GM19468 (cell line): ENCODE data around the gene SLC6A16.
"Not testable (repeated sequence)": the region's sequence is repeated elsewhere in the genome, so short reads cannot be mapped to it uniquely, and the experiment has no call there.

Experiments
- ATAC-seq: cut with Tn5 transposase; IDR thresholded peaks from one replicate; pipeline ENCODE4 v1.9.1; 2021; ENCODE audit warnings: mild to moderate bottlenecking, moderate library complexity, moderate number of reproducible peaks; ENCODE audit not compliant: unreplicated experiment; ENCODE audit errors: extremely low read depth

The SLC6A16 gene

GRCh38 chr19:49332691-49333417, 7.9 kb upstream of the SLC6A16 start:
- not testable (repeated sequence) for ATAC-seq

DNA sequence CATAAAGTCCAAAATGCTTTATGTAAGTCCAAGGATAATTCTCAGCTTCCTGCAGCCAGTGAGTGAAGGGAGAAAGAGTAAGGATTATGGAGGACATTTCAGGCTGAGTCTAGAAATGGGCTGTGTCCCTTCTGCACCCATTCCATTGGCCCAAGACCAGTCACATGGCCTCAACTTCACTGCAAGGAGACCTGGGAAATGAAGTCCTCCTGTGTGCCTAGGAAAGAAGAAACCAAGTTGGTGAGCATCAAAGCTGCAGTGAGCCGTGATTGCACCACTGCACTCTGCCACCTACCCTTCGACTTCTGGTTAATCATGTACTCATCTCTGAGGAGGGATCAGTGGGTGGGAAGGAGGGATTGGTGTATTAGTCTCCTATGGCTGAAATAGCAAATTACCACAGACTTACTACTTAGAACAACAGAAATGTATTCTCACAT, 6.6 kb upstream of the SLC6A16 start:
- no peak for ATAC-seq

- not testable (repeated sequence) for ATAC-seq
Measured at GRCh38 chr19:49331187-49331586, 6.2 kb upstream of the SLC6A16 start.

- no peak for ATAC-seq
Measured at GRCh38 chr19:49328741-49329140, 3.8 kb upstream of the SLC6A16 start.

DNA sequence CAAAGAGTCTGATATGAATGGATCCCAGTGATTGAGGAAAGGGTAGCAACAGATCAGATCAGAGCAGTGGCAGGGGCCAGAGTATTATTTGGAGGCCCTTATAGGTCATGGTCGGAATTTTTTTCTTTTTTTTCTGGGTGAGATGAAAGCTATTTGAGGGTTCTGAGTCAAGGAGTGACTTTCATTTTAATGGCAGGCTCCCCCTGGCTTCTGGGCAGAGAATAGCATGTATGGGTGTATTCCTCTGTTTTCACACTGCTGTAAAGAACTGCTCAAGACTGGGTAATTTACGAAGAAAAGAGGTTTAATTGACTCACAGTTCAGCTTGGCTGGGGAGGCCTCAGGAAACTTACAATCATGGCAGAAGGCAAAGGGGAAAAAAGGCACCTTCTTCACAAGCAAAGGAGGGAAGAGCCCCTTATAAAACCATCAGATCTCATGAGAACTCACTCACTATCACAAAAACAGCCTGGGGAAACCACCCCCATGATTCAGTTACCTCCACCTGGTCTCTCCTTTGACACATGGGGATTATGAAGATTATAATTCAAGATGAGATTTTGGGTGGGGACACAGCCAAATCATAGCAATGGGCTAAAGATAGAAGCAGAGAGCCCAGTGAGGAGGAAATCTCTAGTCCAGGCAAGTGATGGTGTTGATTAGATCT, 3.0 kb upstream of the SLC6A16 start:
- ATAC-seq, result no peak

DNA sequence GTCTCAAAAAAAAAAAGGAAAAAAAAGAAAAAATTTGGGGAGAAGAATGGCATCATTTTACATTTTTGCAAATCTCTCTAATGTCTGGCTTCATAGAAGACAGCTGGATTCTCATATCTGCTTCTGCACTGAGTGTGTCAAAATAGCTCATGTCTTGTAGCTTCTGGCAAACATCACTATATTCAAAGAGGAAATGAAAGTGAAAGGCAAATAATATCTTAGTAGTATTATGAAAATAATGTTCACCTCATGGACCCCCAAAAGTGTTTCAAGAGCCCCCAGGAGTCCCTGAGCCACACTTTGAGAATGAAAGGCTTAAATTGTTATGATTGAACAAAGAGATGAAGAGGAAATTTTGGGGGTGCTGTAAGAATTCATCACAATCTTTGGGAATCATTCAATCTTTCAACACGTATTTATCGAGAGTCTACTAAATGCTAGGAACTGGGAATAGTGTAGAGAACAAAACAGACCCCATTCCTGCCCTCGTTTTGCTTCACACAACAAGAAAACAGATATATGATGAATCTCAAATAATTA, 1.2 kb upstream of the SLC6A16 start:
- ATAC-seq, result no peak

GRCh38 chr19:49325756-49326155, 765 bp upstream of the SLC6A16 start:
- not testable (repeated sequence) for ATAC-seq

DNA sequence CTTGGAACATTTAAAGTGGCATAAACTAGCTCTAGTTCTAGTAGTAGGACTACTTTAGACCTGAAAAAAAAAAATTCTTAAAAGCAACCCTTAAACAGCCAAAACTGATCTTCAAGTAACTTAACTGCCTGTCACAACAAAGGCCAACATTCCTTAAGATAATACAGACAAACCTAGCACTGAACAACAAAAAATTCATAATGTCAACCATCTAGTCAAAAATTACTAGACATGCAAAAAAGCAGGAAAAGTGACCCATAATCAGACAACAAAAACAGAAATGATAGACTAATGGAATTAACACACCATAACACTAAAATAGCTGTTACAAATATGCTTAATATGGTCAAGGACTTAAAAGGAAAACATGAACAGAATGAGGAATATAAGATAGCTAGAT, 6.7 kb downstream of the SLC6A16 start:
- ATAC-seq, result no peak

GRCh38 chr19:49316284-49316683, 8.7 kb downstream of the SLC6A16 start:
- no peak for ATAC-seq

DNA sequence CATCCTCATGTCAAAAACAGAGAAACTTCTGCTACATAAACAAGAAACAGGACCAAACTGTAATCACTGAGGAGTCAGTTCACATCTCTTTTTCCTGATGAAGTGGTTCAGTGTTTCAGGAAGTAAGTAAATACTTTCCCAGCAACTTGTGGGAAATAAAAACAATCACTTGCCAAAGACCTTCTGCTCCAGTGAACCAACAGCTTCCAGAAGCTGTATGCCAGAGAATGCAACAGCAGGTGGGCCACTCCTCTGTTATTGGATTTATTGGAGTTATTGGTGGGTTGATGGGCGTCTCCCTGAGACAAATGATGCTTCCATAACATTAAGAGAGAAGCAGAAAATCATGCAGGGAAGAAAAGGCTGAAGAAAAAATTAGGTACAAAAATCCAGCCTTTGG, 9.9 kb downstream of the SLC6A16 start:
- no peak for ATAC-seq

DNA sequence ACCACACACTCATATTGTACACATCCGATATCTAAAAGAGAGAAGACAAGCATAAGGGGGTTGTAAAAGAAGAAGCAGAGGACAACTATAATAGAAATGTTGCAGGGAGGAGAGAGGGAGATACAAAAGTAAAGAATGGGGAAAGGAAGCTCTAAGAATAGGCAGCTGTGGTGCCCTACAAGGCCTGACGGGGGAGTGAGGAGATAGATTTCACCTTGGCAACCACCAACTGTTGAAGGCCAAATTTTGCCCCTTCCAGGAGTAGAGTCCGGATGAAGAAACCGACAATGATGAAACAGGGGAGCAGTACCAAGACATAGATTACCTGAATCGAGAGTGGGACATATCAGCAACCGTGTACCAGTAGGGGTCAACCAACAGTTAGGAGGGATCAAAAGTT, 15.9 kb downstream of the SLC6A16 start:
- ATAC-seq, result no peak

DNA sequence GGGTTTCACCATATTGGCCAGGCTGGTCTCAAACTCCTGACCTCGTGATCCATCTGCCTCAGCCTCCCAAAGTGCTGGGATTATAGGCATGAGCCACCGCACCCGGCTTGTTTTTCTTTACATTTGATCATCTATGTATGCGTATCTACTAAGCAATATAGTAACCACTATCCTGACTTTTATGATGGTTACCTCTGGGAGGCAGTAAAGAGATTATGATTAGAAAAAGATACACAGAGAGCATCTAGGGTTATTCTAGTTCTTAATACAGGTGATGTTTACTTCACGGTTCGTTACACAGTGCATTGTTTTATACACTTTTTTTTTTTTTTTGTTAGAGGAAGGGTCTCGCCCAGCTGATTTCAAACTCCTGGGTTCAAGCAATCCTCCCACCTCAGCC, 18.3 kb downstream of the SLC6A16 start:
- not testable (repeated sequence) for ATAC-seq

DNA sequence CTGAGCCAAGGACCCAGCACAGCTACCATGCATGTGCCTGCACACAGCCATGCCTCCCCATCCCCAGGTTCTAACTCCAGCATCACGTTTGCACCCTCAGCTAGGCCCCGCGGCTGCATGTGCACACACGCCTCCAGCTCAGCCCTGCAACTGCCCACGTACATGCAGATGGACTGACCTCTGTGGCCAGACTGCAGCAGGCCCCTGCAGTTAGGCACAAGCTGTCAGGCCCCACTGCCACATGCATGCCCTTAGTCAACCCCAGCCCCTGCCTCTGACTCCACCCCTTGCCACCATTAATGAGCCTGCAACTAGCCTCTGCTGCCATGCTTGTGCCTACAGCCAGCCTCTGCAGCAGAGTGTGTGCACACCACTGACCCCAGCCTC, 23.1 kb downstream of the SLC6A16 start:
- no peak for ATAC-seq

DNA sequence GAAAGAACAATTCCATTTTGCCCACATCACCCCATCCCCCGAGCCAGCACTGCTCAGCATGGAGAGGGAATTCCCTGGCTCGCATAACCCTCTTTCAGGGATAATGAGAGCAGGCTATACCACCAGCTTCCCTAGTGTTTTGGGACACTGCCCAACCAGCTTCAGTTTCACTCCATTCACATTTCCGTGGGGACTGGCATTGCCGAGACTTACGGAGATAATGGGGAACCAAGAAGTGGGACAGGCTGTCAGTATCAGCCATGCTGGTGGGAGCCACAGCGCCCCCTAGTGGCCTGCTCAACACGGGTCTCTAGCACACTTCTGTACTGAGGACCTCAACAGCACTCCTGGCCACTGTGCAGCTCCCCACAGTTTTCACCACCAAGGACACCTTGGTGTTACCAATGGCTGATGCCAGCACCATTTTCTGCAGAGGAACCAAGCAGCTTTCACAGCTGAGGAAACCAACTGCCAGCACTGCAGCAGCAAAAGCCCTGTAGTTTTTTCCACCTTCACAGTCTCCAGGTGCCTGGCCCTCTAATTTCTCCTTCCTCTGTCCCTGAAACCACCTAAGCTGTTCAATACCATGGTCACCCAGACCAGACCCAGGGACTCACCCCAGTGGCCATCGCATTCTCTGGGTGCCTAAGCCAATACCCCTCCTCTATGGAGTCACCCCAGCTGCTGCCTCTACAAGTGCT, 23.7 kb downstream of the SLC6A16 start:
- no peak for ATAC-seq

DNA sequence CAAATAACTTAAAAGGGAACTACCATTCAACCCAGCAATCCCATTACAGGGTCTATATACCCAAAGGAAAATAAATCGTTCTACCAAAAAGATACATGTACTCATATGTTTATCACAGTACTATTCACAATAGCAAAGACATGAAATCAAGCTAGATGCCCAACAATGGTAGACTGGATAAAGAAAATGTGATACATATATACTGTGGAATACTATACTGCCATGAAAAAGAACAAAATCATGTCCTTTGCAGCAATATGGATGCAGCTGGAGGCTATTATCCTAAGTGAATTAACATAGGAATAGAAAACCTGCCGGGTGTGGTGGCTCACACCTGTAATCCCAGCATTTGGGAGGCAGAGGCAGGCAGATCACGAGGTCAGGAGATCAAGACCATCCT, 26.3 kb downstream of the SLC6A16 start:
- ATAC-seq, result not testable (repeated sequence)

DNA sequence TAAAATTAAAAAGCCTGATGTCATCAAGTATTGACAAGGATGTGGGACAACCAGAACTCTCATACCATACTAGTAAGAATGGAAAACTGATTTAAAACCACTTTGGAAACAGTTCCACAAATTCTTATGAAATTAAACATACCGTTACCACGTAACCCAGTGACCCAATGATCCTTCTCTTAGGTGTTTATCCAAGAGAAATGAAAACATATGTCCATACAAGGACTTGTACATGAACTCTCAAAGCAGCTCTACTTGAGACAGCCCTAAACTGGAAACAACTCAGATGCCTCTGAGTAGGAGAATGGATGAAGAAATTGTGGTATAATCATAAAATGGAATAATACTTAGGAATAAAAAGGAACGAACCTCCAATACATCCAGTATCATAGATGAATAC, 27.6 kb downstream of the SLC6A16 start:
- no peak for ATAC-seq

DNA sequence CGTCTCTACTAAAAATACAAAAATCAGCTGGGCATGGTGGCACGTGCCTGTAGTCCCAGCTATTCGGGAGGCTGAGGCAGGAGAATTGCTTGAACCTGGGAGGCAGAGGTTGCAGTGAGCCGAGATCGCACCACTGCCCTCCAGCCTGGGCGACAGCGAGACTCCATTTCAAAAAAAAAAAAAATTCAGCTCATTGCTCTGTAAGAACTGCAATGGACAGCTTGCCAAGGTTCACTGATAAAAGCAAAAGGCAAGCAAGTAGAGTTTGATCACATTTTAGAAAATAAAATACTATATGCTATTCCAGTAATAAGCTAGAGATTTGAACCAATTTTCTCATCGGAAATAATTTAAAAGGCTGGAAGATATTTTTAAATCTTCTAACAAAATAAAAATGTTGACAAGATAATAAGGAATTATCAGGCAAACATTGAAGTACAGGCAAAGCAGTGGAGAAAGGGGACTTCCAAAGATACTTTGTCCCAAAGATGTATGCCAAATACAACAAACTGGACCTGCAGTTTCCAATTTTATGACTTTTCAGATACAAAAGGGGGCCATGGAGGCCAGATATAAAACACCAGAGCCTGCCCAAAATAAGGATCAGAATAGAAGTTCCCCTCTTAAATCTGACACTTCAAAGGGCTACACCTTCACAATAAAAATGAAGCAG, 29.6 kb downstream of the SLC6A16 start:
- ATAC-seq, result no peak

DNA sequence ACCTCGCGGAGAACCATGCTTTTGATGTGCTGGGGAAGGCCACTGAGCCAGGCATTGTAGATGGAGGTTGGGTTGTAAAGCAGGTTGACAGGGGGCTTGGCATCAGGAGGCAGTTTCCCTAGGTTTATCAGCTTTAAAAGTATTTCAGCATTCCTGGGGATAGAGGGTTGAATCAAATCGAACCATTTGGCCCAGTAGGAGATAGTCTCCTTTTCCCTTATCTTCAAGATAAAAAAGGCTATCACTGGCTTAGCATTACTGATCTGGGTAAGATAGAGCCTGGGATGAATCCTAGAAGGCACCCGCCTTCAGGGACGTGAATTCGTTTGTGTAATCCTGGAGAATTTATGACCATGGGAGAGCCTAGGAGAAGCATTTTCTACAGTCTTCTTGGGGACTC, 30.6 kb downstream of the SLC6A16 start:
- ATAC-seq, result no peak

- no peak for ATAC-seq
Measured at GRCh38 chr19:49290517-49290916, 34.5 kb downstream of the SLC6A16 start.

DNA sequence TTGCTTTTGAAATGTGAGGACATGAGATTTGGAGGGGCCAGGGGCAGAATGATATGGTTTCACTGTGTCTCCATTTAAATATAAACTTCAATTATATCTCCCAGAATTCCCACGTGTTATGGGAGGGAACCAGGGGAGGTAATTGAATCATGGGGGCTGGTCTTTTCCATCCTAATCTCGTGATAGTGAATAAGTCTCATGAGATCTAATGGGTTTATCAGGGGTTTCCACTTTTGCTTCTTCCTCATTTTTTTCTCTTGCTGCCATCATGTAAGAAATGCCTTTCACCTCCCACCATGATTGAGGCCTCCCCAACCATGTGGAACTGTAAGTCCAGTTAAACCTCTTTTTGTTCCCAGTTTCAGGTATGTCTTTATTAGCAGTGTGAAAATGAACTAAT, 35.7 kb downstream of the SLC6A16 start:
- ATAC-seq, result not testable (repeated sequence)
